ENCODE results near the gene SLC10A1.

- TF ChIP-seq POLR2A (IDR thresholded peaks at IDR 0.05), result no peak
- TF ChIP-seq, protein P1, sequence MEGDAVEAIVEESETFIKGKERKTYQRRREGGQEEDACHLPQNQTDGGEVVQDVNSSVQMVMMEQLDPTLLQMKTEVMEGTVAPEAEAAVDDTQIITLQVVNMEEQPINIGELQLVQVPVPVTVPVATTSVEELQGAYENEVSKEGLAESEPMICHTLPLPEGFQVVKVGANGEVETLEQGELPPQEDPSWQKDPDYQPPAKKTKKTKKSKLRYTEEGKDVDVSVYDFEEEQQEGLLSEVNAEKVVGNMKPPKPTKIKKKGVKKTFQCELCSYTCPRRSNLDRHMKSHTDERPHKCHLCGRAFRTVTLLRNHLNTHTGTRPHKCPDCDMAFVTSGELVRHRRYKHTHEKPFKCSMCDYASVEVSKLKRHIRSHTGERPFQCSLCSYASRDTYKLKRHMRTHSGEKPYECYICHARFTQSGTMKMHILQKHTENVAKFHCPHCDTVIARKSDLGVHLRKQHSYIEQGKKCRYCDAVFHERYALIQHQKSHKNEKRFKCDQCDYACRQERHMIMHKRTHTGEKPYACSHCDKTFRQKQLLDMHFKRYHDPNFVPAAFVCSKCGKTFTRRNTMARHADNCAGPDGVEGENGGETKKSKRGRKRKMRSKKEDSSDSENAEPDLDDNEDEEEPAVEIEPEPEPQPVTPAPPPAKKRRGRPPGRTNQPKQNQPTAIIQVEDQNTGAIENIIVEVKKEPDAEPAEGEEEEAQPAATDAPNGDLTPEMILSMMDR (IDR thresholded peaks at IDR 0.05), result no peak
Measured at GRCh38 chr14:69755296-69755695, 41.7 kb downstream of the SLC10A1 start.
